ENCODE results near the gene EHD3. TPM values are rescaled to one million over a fixed set of nuclear protein-coding genes. Genes with fewer than 3 reads are reported as not detected.

EHD3 gene
- polyA plus RNA-seq, 1 donor from 2014 or later: 3.5 TPM

DNA sequence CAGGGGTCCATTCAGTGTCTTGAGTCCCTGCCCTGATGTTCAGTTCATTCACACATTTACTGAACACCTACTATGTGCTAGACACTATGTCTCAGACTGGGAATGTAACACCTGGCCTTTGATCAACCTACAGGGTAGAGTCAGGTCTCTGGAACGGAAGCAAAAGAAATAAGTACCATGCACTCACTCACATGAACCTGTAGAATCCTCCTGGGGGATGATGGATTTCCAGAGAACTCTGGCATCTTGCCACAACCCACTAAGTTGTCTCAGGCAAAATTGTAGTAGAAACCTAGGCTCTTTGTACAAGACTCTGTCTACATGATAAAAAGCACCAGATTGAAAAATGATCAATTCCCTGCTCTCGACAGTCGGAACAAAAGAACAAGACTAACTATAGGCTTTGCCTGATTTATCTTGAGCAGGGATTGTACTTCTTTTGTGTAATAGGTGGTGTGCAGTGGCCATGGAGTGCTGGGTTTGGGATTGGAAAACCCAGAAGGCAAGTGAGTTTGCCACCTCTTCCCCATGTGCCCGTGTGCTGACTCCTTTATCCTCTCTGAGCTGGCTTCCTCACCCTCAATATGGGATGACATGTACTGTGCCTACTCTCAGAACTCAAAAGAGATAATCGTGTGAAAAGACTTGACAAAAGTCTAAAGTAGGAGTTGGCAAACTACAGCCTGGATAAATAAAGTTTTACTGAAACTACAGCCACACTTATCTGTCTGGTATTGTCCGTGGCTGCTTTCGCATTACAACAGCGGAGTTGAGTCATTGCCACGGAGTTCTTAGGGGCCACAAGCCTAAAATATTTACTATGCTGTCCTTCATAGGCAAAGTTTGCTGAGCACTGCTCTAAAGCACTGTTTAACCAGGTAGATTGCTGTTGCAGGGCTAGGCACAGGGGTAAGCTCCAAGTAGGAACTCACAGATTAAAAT, 21.0 kb upstream of the EHD3 start:
- Histone ChIP-seq H2AFZ (ENCODE audit: low read depth, low read length) (no peak overlapping the region), H3K79me2 (replicated peaks; ENCODE audit: insufficient read depth, low read length) (no peaks in the 10 kb centered on the region), H3K9me2 (ENCODE audit: insufficient read depth, low read length) (no peaks in the 10 kb centered on the region), H3K9ac (ENCODE audit: low read length) (no peak overlapping the region), H3K27me3 (ENCODE audit: insufficient read depth, low read depth, low read length) (no peaks in the 10 kb centered on the region), H4K20me1 (ENCODE audit: insufficient read depth) (no peaks in the 10 kb centered on the region), H3F3A (ENCODE audit: insufficient read depth, low read length, poor library complexity, severe bottlenecking) (no peaks in the 10 kb centered on the region), H3K4me3 (ENCODE audit: low read length) (no peak overlapping the region), H3K9me3 (ENCODE audit: low read length) (no peaks in the 10 kb centered on the region), H3K4me2 (ENCODE audit: low read length) (no peak overlapping the region), H3K36me3 (ENCODE audit: insufficient read depth, low read length) (no peaks in the 10 kb centered on the region), H3K27ac (ENCODE audit: low read length) (no peak overlapping the region)
- TF ChIP-seq EZH2 (IDR thresholded peaks at IDR 0.05; ENCODE audit: borderline replicate concordance, insufficient read depth, low read length, poor library complexity, severe bottlenecking): no peak
- TF ChIP-seq, protein P1, sequence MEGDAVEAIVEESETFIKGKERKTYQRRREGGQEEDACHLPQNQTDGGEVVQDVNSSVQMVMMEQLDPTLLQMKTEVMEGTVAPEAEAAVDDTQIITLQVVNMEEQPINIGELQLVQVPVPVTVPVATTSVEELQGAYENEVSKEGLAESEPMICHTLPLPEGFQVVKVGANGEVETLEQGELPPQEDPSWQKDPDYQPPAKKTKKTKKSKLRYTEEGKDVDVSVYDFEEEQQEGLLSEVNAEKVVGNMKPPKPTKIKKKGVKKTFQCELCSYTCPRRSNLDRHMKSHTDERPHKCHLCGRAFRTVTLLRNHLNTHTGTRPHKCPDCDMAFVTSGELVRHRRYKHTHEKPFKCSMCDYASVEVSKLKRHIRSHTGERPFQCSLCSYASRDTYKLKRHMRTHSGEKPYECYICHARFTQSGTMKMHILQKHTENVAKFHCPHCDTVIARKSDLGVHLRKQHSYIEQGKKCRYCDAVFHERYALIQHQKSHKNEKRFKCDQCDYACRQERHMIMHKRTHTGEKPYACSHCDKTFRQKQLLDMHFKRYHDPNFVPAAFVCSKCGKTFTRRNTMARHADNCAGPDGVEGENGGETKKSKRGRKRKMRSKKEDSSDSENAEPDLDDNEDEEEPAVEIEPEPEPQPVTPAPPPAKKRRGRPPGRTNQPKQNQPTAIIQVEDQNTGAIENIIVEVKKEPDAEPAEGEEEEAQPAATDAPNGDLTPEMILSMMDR (IDR thresholded peaks at IDR 0.05; ENCODE audit: poor library complexity, severe bottlenecking): no peak
- TF ChIP-seq TAF1 (IDR thresholded peaks at IDR 0.05; ENCODE audit: low read depth): no peak
- no peak for TF ChIP-seq POLR2AphosphoS5 (IDR thresholded peaks at IDR 0.05)
- TF ChIP-seq, protein P2, sequence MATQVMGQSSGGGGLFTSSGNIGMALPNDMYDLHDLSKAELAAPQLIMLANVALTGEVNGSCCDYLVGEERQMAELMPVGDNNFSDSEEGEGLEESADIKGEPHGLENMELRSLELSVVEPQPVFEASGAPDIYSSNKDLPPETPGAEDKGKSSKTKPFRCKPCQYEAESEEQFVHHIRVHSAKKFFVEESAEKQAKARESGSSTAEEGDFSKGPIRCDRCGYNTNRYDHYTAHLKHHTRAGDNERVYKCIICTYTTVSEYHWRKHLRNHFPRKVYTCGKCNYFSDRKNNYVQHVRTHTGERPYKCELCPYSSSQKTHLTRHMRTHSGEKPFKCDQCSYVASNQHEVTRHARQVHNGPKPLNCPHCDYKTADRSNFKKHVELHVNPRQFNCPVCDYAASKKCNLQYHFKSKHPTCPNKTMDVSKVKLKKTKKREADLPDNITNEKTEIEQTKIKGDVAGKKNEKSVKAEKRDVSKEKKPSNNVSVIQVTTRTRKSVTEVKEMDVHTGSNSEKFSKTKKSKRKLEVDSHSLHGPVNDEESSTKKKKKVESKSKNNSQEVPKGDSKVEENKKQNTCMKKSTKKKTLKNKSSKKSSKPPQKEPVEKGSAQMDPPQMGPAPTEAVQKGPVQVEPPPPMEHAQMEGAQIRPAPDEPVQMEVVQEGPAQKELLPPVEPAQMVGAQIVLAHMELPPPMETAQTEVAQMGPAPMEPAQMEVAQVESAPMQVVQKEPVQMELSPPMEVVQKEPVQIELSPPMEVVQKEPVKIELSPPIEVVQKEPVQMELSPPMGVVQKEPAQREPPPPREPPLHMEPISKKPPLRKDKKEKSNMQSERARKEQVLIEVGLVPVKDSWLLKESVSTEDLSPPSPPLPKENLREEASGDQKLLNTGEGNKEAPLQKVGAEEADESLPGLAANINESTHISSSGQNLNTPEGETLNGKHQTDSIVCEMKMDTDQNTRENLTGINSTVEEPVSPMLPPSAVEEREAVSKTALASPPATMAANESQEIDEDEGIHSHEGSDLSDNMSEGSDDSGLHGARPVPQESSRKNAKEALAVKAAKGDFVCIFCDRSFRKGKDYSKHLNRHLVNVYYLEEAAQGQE (IDR thresholded peaks at IDR 0.05; ENCODE audit: borderline replicate concordance): no peak
- no peak for TF ChIP-seq RAD21 (conservative IDR thresholded peaks at IDR 0.05)
- TF ChIP-seq EP300 (conservative IDR thresholded peaks at IDR 0.05; ENCODE audit: poor library complexity, severe bottlenecking): no peak
- TF ChIP-seq MXI1 (conservative IDR thresholded peaks at IDR 0.05; ENCODE audit: poor library complexity, severe bottlenecking): no peak
- no peak for TF ChIP-seq SMC3 (conservative IDR thresholded peaks at IDR 0.05; ENCODE audit: poor library complexity)

DNA sequence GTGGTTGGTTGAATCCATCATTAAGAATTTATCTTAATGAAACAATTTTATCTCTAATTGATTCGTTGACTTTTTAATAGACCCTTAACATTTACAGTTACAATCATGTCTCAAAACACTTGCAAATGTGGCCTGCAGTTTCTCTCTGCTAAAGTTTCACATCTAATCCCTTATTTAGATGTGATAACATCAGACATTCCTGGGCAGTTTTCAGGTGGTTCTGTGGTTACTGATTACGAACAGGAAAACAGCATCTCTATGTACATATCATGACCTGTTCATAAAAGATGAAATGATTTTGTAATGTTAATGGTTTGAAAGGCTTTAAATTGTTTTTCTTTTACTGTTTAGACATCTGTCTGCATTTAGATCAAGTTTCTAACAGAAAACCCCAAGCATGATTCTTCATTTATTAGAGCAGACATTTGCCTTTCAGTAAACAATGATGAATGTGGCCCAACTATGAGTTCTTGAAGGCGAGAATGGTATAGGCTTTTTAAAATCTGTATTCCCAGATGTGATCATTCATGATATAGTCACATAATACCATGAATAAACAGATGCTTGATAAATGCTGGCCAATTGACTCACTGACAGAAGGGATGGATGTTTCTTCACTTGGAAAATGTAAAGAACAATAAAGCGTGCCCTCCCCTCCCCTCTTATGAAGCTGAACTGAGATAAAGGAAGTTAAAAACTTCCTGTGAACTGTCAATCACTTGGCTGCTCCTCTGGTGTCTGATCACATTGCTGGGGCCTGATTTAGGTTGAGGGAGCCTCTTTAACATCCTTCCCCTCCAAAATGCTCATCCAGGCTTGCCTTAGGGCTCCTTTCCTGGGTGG, 20.1 kb upstream of the EHD3 start:
- no peak overlapping the region for H3K4me3 ChIP-seq (ENCODE audit: low read length)
- no peaks in the 10 kb centered on the region for H3K9me3 ChIP-seq (ENCODE audit: low read length)
- H3F3A ChIP-seq (ENCODE audit: insufficient read depth, low read length, poor library complexity, severe bottlenecking): no peaks in the 10 kb centered on the region
- TF ChIP-seq RAD21 (conservative IDR thresholded peaks at IDR 0.05) (no peak), SMC3 (conservative IDR thresholded peaks at IDR 0.05; ENCODE audit: poor library complexity) (no peak), TAF1 (IDR thresholded peaks at IDR 0.05; ENCODE audit: low read depth) (no peak), POLR2AphosphoS5 (IDR thresholded peaks at IDR 0.05) (no peak), EP300 (conservative IDR thresholded peaks at IDR 0.05; ENCODE audit: poor library complexity, severe bottlenecking) (no peak), MXI1 (conservative IDR thresholded peaks at IDR 0.05; ENCODE audit: poor library complexity, severe bottlenecking) (no peak), EZH2 (IDR thresholded peaks at IDR 0.05; ENCODE audit: borderline replicate concordance, insufficient read depth, low read length, poor library complexity, severe bottlenecking) (no peak)
- TF ChIP-seq, protein P2 (IDR thresholded peaks at IDR 0.05; ENCODE audit: borderline replicate concordance): no peak
- TF ChIP-seq, protein P1 (IDR thresholded peaks at IDR 0.05; ENCODE audit: poor library complexity, severe bottlenecking): no peak
- no peak overlapping the region for H3K4me2 ChIP-seq (ENCODE audit: low read length)
- no peaks in the 10 kb centered on the region for H4K20me1 ChIP-seq (ENCODE audit: insufficient read depth)
- no peaks in the 10 kb centered on the region for H3K36me3 ChIP-seq (ENCODE audit: insufficient read depth, low read length)
- no peak overlapping the region for H3K27ac ChIP-seq (ENCODE audit: low read length)
- no peaks in the 10 kb centered on the region for H3K79me2 ChIP-seq (replicated peaks; ENCODE audit: insufficient read depth, low read length)
- H3K9me2 ChIP-seq (ENCODE audit: insufficient read depth, low read length): no peaks in the 10 kb centered on the region
- H3K27me3 ChIP-seq (ENCODE audit: insufficient read depth, low read depth, low read length): no peaks in the 10 kb centered on the region
- no peak overlapping the region for H3K9ac ChIP-seq (ENCODE audit: low read length)
- no peak overlapping the region for H2AFZ ChIP-seq (ENCODE audit: low read depth, low read length)

All from neural cell (in vitro differentiated cells).